HEK293T (cell line): ENCODE data around the gene SPATA31D4.
"Not testable (repeated sequence)": the region's sequence is repeated elsewhere in the genome, so short reads cannot be mapped to it uniquely, and the experiment has no call there.

ENCODE experiments used
- CTCF ChIA-PET: fragments of 350-600 bp; formaldehyde crosslinking; extraction: SDS; loops from one replicate; lab custom pipeline; 2021; ENCODE audit warnings: antibody characterized with exemption, inconsistent platforms; lab: Yijun Ruan, JAX
- POLR2A ChIA-PET: fragments of 350-600 bp; formaldehyde crosslinking; extraction: SDS; loops from one replicate; lab custom pipeline; 2020; ENCODE audit warnings: antibody characterized with exemption, inconsistent platforms; lab: Yijun Ruan, JAX
- DNase-seq: peaks from one replicate; pipeline ENCODE4 v3.0.0; 2012; ENCODE audit warnings: mixed read lengths; ENCODE audit errors: extremely low spot score
- ARNT ChIP-seq: fragments of 450-650 bp; IDR thresholded peaks from 2 replicates; pipeline ENCODE4 v1.6.1; 2017; ENCODE audit warnings: mild to moderate bottlenecking
- BHLHE40 ChIP-seq: fragments of 450-650 bp; IDR thresholded peaks from 2 replicates; pipeline ENCODE4 v1.6.1; 2016; ENCODE audit warnings: mild to moderate bottlenecking, moderate library complexity, borderline replicate concordance
- CTBP1 ChIP-seq: fragments of 450-650 bp; IDR thresholded peaks from 2 replicates; pipeline ENCODE4 v1.6.1; 2016; ENCODE audit warnings: borderline replicate concordance
- ELF4 ChIP-seq: fragments of 450-650 bp; IDR thresholded peaks from 2 replicates; pipeline ENCODE4 v1.6.1; 2017; ENCODE audit warnings: antibody characterized with exemption
- FOXA1 ChIP-seq: fragments of 450-650 bp; IDR thresholded peaks from 2 replicates; pipeline ENCODE4 v1.6.1; 2016; ENCODE audit warnings: mild to moderate bottlenecking
- FOXK2 ChIP-seq: fragments of 450-650 bp; IDR thresholded peaks from 2 replicates; pipeline ENCODE4 v1.6.1; 2016; ENCODE audit warnings: mild to moderate bottlenecking
- FOXM1 ChIP-seq: fragments of 450-650 bp; IDR thresholded peaks from 2 replicates; pipeline ENCODE4 v1.6.1; 2017; ENCODE audit warnings: mild to moderate bottlenecking, borderline replicate concordance
- HDGF ChIP-seq: fragments of 450-650 bp; IDR thresholded peaks from 2 replicates; pipeline ENCODE4 v1.6.1; 2017; ENCODE audit warnings: antibody characterized with exemption, borderline replicate concordance
- L3MBTL2 ChIP-seq: fragments of 450-650 bp; conservative IDR thresholded peaks from 2 replicates; pipeline ENCODE4 v1.6.1; 2016; ENCODE audit warnings: mild to moderate bottlenecking
- LEF1 ChIP-seq: fragments of 450-650 bp; IDR thresholded peaks from 2 replicates; pipeline ENCODE4 v1.6.1; 2017; ENCODE audit warnings: mild to moderate bottlenecking, borderline replicate concordance
- NFRKB ChIP-seq: fragments of 450-650 bp; IDR thresholded peaks from 2 replicates; pipeline ENCODE4 v1.6.1; 2016; ENCODE audit warnings: mild to moderate bottlenecking, moderate library complexity
- SP1 ChIP-seq: fragments of 450-650 bp; IDR thresholded peaks from 2 replicates; pipeline ENCODE4 v1.6.1; 2017
- SUZ12 ChIP-seq: fragments of 450-650 bp; IDR thresholded peaks from 2 replicates; pipeline ENCODE4 v1.6.1; 2016; ENCODE audit warnings: mild to moderate bottlenecking
- TARDBP ChIP-seq: fragments of 450-650 bp; IDR thresholded peaks from 2 replicates; pipeline ENCODE4 v1.6.1; 2016
- ZNF384 ChIP-seq: fragments of 450-650 bp; IDR thresholded peaks from 2 replicates; pipeline ENCODE4 v1.6.1; 2016
- TF ChIP-seq, protein P1 (sequence below): fragments of 450-650 bp; IDR thresholded peaks from 2 replicates; pipeline ENCODE4 v1.6.1; 2016

Gene SPATA31D4

DNA sequence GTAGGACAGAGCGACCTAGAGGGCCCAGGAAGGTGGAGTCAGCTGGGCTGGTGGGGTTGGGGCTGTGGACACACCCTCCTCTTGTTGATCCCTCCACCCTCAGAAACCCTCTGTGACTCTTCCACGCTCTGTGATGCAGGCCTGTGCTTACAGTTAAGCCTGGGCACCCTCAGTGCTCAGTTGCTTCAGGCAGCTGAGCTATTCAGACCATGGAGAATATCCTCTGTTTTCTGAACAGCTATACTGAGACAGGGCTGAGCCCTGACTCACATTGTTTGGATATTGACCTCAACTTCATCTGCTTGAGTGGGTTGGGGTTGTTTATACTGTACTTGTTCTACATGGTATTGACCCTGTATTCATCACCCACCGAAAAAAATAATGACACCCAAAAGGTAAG, at the start of gene SPATA31D4:
Gene SPATA31D4 (plus strand): TSS at position 124 of the 400 bp plus-strand sequence. CDS start 86 bp downstream, at position 210.
- CTCF ChIA-PET, DNase-seq, POLR2A ChIA-PET: not testable (repeated sequence)

DNA sequence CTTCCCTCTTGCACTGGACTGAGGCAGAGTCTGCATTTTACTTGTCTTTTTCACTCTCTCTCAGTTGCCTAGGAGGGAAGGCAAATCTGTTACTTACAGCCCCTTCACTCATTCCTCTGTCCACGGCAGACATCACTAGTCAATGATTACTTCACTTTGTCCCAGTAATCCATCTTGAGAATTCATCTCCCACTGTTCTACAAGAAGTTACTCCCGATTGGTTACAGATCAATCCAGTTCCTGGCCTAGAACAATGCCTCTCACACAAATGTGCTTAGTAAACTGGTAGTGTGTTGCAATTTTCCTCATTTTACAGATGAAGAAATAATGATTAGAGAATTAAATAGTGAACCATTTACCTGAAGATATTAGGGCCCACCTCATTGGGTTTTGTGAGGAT, 49.7 kb upstream of the SPATA31D4 start:
- ChIA-PET POLR2A (no interaction called here), CTCF (no interaction called here)
- TF ChIP-seq BHLHE40 (no peak), SP1 (no peak), ARNT (no peak)
- no peak for DNase-seq

DNA sequence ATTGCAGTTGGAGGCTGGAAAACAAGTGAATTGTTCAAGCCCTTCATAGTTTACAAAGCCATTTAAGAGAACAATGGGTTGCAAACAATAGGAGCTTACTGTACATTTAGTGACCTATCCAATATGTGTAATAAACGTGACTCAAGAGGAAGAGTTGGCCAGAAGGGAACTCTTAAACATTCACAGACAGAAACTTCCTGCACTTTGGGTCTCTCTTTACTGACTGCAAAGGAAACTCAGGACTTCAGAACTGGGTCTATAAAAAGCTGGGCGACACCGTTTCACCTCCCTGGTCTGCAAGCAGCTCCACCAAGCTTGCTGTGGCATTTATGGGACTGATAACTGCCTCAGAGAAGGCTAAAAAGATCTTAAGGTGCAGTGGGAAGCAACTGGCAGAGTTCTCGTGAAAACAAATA, 48.7 kb upstream of the SPATA31D4 start:
- ChIA-PET POLR2A (no interaction called here), CTCF (no interaction called here)
- no peak for DNase-seq
- no peak for TF ChIP-seq L3MBTL2
- no peak for TF ChIP-seq BHLHE40
- TF ChIP-seq SUZ12, result no peak
- TF ChIP-seq FOXM1, result no peak
- no peak for TF ChIP-seq SP1
- TF ChIP-seq ARNT, result no peak
- TF ChIP-seq FOXK2, result no peak
- TF ChIP-seq ZNF384, result no peak
- TF ChIP-seq LEF1, result no peak
- TF ChIP-seq CTBP1, result no peak
- TF ChIP-seq TARDBP, result no peak
- TF ChIP-seq, protein P1, sequence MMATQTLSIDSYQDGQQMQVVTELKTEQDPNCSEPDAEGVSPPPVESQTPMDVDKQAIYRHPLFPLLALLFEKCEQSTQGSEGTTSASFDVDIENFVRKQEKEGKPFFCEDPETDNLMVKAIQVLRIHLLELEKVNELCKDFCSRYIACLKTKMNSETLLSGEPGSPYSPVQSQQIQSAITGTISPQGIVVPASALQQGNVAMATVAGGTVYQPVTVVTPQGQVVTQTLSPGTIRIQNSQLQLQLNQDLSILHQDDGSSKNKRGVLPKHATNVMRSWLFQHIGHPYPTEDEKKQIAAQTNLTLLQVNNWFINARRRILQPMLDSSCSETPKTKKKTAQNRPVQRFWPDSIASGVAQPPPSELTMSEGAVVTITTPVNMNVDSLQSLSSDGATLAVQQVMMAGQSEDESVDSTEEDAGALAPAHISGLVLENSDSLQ, result no peak
- TF ChIP-seq NFRKB, result no peak

DNA sequence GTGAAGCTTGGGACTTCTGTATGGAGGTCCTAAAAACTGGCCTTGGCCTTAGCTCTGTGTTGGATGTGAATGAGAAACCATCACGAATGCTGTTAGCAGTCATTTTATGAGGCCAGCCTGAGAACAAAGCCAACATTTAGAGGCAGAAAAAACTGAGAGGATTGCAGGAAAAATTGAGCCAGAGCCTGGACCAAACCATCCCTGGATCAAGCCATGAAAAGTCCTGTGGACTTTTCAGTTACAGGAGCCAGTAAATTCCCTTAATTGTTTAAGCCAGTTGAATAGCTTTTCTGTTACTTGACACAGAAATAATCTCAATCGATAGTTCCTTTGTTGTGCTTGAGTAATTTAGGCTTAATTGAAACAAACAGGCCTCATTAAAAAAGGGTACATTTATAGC, 42.6 kb upstream of the SPATA31D4 start:
- CTCF ChIA-PET, result interaction anchor here (0.6 kb wide), 1 partner anchor 348 kb away, joined by 4 read pairs; no protein-coding TSS in a partner anchor
- POLR2A ChIA-PET, result no interaction called here
- TF ChIP-seq LEF1, result no peak
- no peak for TF ChIP-seq FOXM1
- TF ChIP-seq SUZ12, result no peak
- no peak for TF ChIP-seq L3MBTL2
- no peak for TF ChIP-seq BHLHE40
- TF ChIP-seq CTBP1, result no peak
- no peak for TF ChIP-seq FOXA1
- TF ChIP-seq TARDBP, result no peak
- TF ChIP-seq ELF4, result no peak
- TF ChIP-seq HDGF, result no peak
- TF ChIP-seq, protein P1, result no peak
- TF ChIP-seq ZNF384, result no peak
- TF ChIP-seq ARNT, result no peak
- TF ChIP-seq NFRKB, result no peak
- no peak for TF ChIP-seq FOXK2
- TF ChIP-seq SP1, result no peak
- DNase-seq, result no peak

DNA sequence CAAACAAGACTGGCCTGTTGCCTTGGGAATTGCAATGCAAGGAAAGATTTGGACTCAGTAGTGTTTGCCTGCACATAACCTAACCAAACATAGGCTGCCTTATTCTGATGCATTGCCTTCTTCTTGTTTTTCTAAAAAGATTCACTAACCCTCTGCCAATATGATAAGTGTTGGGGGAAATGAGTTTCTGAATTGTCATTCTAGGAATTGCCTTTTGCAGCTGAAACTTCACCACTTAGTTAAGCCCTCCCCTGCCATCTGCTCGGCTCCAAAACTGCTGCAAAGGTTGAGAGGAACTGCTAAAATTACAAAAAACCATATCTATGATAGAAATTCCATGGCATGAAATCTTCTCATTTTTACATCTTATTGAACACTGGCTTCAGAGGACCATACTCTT, 41.6 kb upstream of the SPATA31D4 start:
- no peak for DNase-seq
- ChIA-PET CTCF (no interaction called here), POLR2A (no interaction called here)
- no peak for TF ChIP-seq FOXA1
- no peak for TF ChIP-seq FOXM1
- no peak for TF ChIP-seq LEF1
- TF ChIP-seq ARNT, result no peak
- TF ChIP-seq ELF4, result no peak
- no peak for TF ChIP-seq SP1
- no peak for TF ChIP-seq FOXK2
- no peak for TF ChIP-seq CTBP1
- no peak for TF ChIP-seq NFRKB
- no peak for TF ChIP-seq SUZ12
- TF ChIP-seq, protein P1, result no peak
- TF ChIP-seq HDGF, result no peak
- TF ChIP-seq ZNF384, result no peak

DNA sequence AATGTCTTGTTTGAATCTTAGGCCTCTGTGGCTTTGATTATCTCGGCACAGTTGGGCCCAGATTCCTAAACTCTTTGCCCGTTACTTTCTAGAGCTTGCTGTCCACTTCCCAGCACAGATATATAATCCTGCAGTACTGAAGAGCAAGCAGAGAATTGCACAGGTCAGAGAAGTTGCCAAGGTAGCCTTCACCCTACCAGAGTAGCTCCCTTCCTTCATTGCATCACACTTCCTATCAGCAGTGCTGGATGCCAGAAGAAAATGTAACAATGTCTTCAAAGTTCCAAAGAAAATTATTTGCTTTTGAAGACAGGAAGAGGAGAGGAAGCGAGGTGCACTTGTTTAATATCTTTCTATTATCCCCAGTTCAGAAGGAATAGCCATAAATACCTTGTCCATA, 38.1 kb upstream of the SPATA31D4 start:
- TF ChIP-seq ARNT (no peak), ELF4 (no peak), TARDBP (no peak), CTBP1 (no peak), FOXA1 (no peak), FOXM1 (no peak), LEF1 (no peak), SP1 (no peak), FOXK2 (no peak), HDGF (no peak), SUZ12 (no peak), NFRKB (no peak)
- TF ChIP-seq, protein P1, result no peak
- CTCF ChIA-PET, result no interaction called here
- POLR2A ChIA-PET, result no interaction called here
- DNase-seq, result no peak
